Activated CD4-positive, alpha-beta T cell treated with anti-CD3 and anti-CD28 coated beads, Interleukin-2, amount 10 ng/mL, durations not matched to agents 24 days and 14 days (primary cell): ENCODE results near the gene ANGPT4. TPM values are rescaled to one million over a fixed set of nuclear protein-coding genes. Genes with fewer than 3 reads are reported as not detected.

Experiments used
- DNase-seq: peaks from one replicate; pipeline ENCODE4 v3.0.0; 2022
- H3K27ac Mint-ChIP-seq: one replicate; pipeline ENCODE4 v1.8.0; 2022; ENCODE audit warnings: mild to moderate bottlenecking, mixed read lengths
- H3K27me3 Mint-ChIP-seq: one replicate; pipeline ENCODE4 v1.8.0; 2022; ENCODE audit warnings: mixed read lengths
- H3K36me3 Mint-ChIP-seq: one replicate; pipeline ENCODE4 v1.8.0; 2022; ENCODE audit warnings: low read depth, mild to moderate bottlenecking, mixed read lengths
- H3K4me1 Mint-ChIP-seq: one replicate; pipeline ENCODE4 v1.8.0; 2021; ENCODE audit warnings: mixed read lengths
- H3K4me3 Mint-ChIP-seq: one replicate; pipeline ENCODE4 v1.8.0; 2022; ENCODE audit warnings: mild to moderate bottlenecking, moderate library complexity, mixed read lengths
- H3K9me3 Mint-ChIP-seq: one replicate; pipeline ENCODE4 v1.8.0; 2021; ENCODE audit warnings: mixed read lengths
- intact Hi-C: fragments of 100-400 bp; cut with micrococcal nuclease; formaldehyde crosslinking; loops from one replicate; pipeline ENCODE4 v1.15.1; 2023
- total RNA-seq: library from RNA; stranded (reverse); gene quantifications from 2 replicates; pipeline ENCODE4 v1.2.3, GENCODE V29; 2022

ANGPT4 gene
- total RNA-seq, 1 donor from 2014 or later: not detected

DNA sequence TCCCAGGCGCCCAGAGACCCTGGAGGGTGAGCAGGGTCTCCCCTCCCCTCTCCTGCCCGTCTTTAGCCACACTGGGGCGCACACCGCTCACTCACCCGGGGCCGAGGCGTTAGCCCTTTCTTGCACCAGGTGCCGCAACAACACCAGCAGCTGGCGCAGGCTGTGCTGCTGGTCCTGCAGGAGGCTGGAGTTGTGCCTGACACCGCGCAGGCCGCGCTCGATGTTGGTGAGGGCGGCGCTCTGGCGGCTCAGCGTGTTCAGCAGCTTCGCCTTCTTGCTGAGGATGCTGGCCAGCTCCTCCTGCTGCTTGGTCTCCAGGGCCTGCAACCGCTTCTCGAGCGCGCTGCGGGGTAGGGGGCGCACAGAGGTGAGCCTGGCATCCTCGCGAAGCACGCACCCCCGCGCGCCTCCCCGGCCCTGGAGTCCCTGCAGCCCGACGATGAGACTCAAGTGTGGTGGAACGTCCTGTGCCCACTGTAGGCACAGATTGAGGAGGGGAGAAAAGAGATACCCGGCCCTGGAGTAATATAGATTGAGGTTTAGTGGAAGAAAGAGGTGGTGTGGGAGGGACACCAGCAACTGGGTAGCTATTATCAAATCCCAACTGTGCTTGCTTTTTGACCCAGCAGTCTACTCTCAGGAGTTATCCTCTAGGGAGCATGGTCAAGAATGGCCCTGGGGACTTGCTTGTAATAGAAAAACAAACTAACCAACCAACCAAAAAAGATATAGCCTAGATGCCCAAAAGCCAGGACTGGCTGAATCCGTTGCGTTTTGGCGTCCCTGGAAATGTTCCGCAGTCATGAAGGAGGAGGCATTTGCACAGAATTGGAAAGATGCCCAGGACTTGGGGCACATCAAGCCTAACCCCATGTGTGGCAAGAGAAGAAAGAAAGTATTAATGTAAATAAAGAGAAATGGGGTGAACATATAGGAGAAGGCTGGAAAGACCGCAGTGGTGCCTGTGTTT, 30.9 kb downstream of the ANGPT4 start:
- H3K9me3 Mint-ChIP-seq: no peaks in the 10 kb centered on the region
- H3K27me3 Mint-ChIP-seq: peaks cover 13% of the 10 kb centered on the region
- no peak overlapping the region for H3K27ac Mint-ChIP-seq
- no peak overlapping the region for H3K4me3 Mint-ChIP-seq
- intact Hi-C loops: no loop called here
- no peaks in the 10 kb centered on the region for H3K36me3 Mint-ChIP-seq
- no peak for DNase-seq
- H3K4me1 Mint-ChIP-seq: peaks cover 12% of the 10 kb centered on the region

DNA sequence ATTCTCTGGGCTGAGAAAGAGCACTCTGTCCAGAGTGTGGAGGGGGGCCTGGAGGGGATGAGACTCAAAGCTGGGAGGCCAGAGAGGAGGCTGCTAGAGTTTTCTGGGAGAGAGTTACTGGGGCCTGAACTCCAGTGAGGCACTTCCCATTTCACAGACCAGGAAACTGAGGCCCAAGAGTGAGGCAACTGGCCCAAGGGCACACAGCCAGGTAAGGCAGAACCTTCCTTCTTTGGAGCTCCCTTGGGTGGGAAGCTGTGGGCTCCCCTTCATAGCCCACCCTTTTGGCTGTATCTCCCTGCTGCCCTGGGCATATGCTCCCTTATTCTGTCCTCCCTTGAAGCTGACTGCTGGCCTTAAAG, 34.4 kb downstream of the ANGPT4 start:
- intact Hi-C loops: no loop called here
- no peaks in the 10 kb centered on the region for H3K36me3 Mint-ChIP-seq
- H3K27ac Mint-ChIP-seq: peak overlapping the region; percentile 2
- DNase-seq: no peak
- H3K27me3 Mint-ChIP-seq: peaks cover 11% of the 10 kb centered on the region
- peak overlapping the region; percentile 30 for H3K4me3 Mint-ChIP-seq
- no peaks in the 10 kb centered on the region for H3K9me3 Mint-ChIP-seq
- H3K4me1 Mint-ChIP-seq: peaks cover 12% of the 10 kb centered on the region

DNA sequence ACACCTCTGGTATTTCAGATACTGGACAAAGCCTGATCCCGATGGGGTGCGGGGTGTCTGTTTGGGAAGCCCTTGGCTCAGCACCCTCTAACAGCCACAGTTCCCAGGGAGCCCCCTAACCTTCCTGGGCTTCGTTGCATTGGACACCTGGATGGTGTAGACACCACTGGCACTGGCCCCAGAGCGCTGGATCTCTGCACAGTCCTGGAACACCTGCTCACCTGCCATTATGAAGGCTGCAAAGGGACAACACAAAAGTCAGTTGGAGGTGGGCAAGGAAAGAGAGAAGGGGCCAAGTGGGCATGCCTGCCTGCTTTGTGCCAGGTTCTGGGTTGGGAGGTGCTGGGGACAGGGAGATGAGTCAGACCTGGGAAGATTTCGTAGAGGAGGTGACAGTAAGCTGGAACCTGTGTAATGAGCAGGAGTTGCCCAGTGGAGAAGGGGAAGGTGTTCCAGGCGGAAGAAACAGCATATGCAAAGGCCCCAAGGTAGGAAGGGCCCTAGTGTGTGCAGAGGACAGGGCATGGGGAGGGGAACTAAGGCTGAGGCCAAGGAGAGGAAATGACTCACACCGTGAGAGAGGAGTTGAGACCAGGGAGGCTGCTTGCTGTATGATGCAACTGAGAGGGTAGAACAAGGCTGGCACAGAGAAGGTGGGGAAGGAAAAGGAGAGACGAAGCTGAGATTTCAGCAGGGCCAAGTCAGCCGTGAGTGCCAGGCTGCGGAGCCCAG, 34.9 kb downstream of the ANGPT4 start:
- Mint-ChIP-seq H3K27ac (peak overlapping the region; percentile 2), H3K36me3 (no peaks in the 10 kb centered on the region), H3K9me3 (no peaks in the 10 kb centered on the region), H3K4me3 (peak overlapping the region; percentile 30), H3K4me1 (peaks cover 12% of the 10 kb centered on the region), H3K27me3 (peaks cover 11% of the 10 kb centered on the region)
- intact Hi-C loops: no loop called here
- DNase-seq: peak; percentile 70

DNA sequence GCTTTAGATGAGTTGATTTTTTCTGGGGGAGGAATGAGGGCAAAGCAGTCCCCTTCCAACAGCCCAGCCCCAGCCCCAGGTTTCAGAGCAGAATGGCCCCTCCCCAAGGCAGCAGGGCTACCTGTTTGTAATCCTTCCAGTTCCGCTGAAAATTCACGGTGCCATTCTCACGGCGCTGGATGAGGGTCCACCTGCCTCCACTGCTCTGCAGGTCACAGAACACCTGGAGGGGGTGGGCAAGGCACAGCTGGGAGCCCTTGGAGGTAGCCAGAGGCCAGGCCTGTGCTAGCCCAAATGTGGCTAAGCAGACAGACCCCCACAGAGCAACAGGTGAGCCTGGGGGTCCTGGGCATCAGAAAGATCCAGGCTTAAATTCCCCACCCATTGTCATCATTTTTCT, 36.5 kb downstream of the ANGPT4 start:
- intact Hi-C loops: no loop called here
- H3K9me3 Mint-ChIP-seq: no peaks in the 10 kb centered on the region
- peaks cover 2% of the 10 kb centered on the region for H3K27me3 Mint-ChIP-seq
- no peak overlapping the region for H3K4me3 Mint-ChIP-seq
- peaks cover 12% of the 10 kb centered on the region for H3K4me1 Mint-ChIP-seq
- no peaks in the 10 kb centered on the region for H3K36me3 Mint-ChIP-seq
- DNase-seq: no peak
- H3K27ac Mint-ChIP-seq: no peak overlapping the region

DNA sequence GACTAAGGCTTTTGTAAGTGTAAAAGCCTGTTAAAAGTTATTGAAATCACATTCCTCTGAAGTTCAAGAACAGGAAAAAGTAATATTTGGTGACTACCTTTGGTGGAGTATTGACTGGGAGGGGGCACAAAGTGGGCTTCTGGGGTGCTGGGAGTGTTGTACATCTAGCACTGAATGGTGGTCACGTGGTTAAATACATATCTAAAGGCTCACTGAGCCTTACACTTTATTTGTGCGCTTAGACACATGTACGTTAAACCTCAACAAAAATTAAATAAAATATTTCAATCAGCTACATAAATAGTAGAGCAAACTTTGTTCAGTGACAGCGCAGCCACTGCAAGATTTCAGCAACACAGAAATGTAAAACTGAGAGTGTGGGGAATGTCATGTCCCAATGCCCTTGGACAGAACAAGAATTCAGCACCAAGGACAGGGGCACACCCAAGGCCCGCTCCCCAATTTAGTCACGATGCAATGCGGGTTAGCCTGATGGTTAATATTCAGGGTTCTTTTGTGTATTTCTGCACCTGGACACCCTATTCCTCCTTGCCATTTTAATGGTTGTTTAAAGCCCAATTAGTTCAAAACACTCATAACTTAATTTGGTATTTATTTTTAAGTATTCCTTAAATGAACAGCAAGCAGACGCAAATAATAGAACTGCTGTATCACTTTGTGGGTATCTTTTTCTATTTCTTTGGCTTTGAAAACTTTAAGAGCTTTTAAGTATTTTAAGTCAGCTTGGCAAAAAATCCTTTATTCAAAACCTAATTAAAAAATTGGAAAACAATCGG, 37.4 kb downstream of the ANGPT4 start:
- peak; percentile 82 for DNase-seq
- Mint-ChIP-seq H3K4me1 (peaks cover 12% of the 10 kb centered on the region), H3K4me3 (no peak overlapping the region), H3K27ac (no peak overlapping the region), H3K9me3 (no peaks in the 10 kb centered on the region), H3K27me3 (peaks cover 2% of the 10 kb centered on the region), H3K36me3 (no peaks in the 10 kb centered on the region)
- intact Hi-C loops: no loop called here

GRCh38 chr20:877814-878213, 38.3 kb downstream of the ANGPT4 start:
- intact Hi-C loops: no loop called here
- Mint-ChIP-seq H3K36me3 (no peaks in the 10 kb centered on the region), H3K9me3 (no peaks in the 10 kb centered on the region), H3K27ac (no peak overlapping the region), H3K27me3 (peaks cover 2% of the 10 kb centered on the region), H3K4me1 (peaks cover 12% of the 10 kb centered on the region), H3K4me3 (no peak overlapping the region)
- DNase-seq: no peak

DNA sequence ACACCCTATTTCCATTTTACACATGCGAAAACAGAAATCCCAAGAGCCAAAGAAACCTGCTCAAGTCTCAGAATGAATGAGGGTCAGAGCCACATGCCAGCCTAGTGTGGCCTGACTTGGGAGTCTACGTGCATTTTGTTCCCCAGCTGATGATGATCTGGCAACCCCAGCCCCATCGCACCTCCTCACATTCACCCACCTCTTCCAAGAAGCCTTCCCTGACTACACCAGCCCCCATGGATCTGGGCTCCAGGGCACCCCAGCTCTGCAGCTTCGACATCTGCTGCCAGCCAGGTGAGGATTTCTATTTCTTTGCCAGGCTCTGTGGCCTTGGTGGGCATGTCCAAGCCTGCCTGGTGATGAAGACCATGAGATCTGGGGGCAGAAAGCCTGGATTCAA, 41.0 kb downstream of the ANGPT4 start:
- no peaks in the 10 kb centered on the region for H3K9me3 Mint-ChIP-seq
- H3K27me3 Mint-ChIP-seq: peaks cover 2% of the 10 kb centered on the region
- no peaks in the 10 kb centered on the region for H3K36me3 Mint-ChIP-seq
- H3K4me3 Mint-ChIP-seq: no peak overlapping the region
- intact Hi-C loops: no loop called here
- DNase-seq: no peak
- no peak overlapping the region for H3K27ac Mint-ChIP-seq
- H3K4me1 Mint-ChIP-seq: no peaks in the 10 kb centered on the region

DNA sequence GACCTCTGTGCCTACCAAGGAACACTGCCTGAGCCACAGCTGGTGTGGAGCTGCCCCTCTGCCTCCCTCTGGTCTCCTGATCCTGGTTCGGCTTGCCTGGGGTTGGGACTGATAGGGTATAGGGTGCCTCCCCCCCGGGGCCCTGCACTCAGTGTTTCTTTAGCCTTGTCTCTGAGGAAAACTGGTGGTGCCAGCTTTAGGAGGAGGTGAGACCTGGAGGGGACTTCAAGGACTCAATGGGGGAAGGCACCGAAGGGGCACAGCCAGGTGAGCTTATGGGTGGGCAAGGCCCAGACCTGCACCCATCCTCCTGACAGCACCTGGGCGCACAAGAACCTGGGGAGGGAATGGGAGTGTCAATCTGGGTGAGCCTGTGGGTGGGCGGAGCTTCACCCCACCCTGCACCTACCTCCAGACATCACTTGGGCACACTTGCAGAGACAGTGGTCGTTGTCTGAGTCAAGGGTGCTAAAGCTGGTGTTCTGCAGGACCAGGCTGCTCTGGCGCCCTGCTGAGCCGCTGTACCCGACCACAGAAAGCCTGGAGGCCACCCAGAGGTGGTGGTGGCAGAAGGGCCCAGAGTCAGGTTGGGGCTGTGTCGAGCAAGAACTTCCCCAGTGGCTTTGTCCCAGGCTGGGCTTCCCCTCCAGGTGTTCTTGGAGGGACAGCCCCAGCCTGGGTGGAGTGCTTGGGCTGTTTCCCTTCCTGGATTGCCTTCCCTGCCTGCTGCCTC, 42.1 kb downstream of the ANGPT4 start:
- no peaks in the 10 kb centered on the region for H3K4me1 Mint-ChIP-seq
- no peak for DNase-seq
- no peak overlapping the region for H3K4me3 Mint-ChIP-seq
- no peak overlapping the region for H3K27ac Mint-ChIP-seq
- no peaks in the 10 kb centered on the region for H3K9me3 Mint-ChIP-seq
- peaks cover 2% of the 10 kb centered on the region for H3K27me3 Mint-ChIP-seq
- no peaks in the 10 kb centered on the region for H3K36me3 Mint-ChIP-seq
- intact Hi-C loops: no loop called here

GRCh38 chr20:872855-873520, 43.1 kb downstream of the ANGPT4 start:
- Mint-ChIP-seq H3K4me3 (no peak overlapping the region), H3K27me3 (peaks cover 2% of the 10 kb centered on the region), H3K9me3 (no peaks in the 10 kb centered on the region), H3K4me1 (no peaks in the 10 kb centered on the region), H3K36me3 (no peaks in the 10 kb centered on the region), H3K27ac (no peak overlapping the region)
- no peak for DNase-seq
- intact Hi-C loops: no loop called here

- Mint-ChIP-seq H3K9me3 (no peaks in the 10 kb centered on the region), H3K4me3 (no peak overlapping the region), H3K36me3 (no peaks in the 10 kb centered on the region), H3K4me1 (no peaks in the 10 kb centered on the region), H3K27ac (no peak overlapping the region), H3K27me3 (peaks cover 1% of the 10 kb centered on the region)
- DNase-seq: no peak
- intact Hi-C loops: no loop called here
Observed at GRCh38 chr20:871948-872347, 44.2 kb downstream of the ANGPT4 start.

DNA sequence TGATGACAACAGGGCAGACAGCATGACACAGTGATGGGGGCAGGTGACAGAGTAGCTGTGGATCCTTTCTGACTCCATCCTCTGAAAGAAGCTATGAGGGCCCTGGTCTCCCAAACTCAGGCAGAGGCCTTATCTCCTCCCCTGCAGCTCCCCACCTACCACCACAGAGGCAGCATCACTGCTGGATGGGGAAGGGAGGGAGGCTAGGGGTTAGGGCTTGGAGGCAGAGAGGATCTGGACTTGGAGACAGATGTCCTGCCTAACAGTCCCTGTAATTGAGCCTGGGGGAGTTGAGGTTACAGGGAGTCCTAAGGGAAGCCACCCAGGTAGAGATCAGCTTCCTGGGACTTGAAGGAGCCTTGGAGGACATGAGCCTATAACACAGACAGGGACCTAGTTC, 44.7 kb downstream of the ANGPT4 start:
- H3K27me3 Mint-ChIP-seq: no peaks in the 10 kb centered on the region
- H3K36me3 Mint-ChIP-seq: no peaks in the 10 kb centered on the region
- H3K4me1 Mint-ChIP-seq: no peaks in the 10 kb centered on the region
- no peak overlapping the region for H3K27ac Mint-ChIP-seq
- H3K9me3 Mint-ChIP-seq: no peaks in the 10 kb centered on the region
- H3K4me3 Mint-ChIP-seq: no peak overlapping the region
- DNase-seq: no peak
- intact Hi-C loops: no loop called here

- Mint-ChIP-seq H3K36me3 (no peaks in the 10 kb centered on the region), H3K4me1 (no peaks in the 10 kb centered on the region), H3K27ac (no peak overlapping the region), H3K27me3 (no peaks in the 10 kb centered on the region), H3K9me3 (no peaks in the 10 kb centered on the region), H3K4me3 (no peak overlapping the region)
- no peak for DNase-seq
- intact Hi-C loops: no loop called here
Observed at GRCh38 chr20:870758-871157, 45.4 kb downstream of the ANGPT4 start.

DNA sequence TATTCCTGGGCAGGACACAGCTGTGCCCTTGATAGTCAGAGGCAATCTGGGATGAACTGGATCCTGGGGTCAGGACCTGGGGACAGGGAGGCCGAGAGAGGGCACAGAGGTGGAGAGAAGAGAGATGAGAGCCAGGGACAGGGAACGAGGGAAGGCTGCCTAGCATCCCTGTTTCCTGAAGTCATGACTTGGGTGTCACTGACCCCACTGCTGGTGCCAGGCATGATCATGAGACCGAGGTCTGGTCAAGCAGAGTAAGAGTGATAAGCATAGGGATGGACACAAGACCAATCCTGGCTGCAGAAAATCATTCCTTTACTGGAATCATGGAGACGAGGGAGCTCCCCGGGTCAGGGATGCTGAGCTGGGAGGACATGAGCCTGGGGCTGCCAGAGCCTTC, 46.5 kb downstream of the ANGPT4 start:
- DNase-seq: no peak
- H3K27ac Mint-ChIP-seq: no peak overlapping the region
- no peak overlapping the region for H3K4me3 Mint-ChIP-seq
- H3K9me3 Mint-ChIP-seq: no peaks in the 10 kb centered on the region
- H3K36me3 Mint-ChIP-seq: no peaks in the 10 kb centered on the region
- no peaks in the 10 kb centered on the region for H3K27me3 Mint-ChIP-seq
- no peaks in the 10 kb centered on the region for H3K4me1 Mint-ChIP-seq
- intact Hi-C loops: no loop called here
